ENCODE measurements around the gene DAD1. TPM values are rescaled to one million over a fixed set of nuclear protein-coding genes. Genes with fewer than 3 reads are reported as not detected.

The DAD1 gene
- polyA plus RNA-seq, 1 donor (not counting 4 experiments of a cell fraction or from before 2014, with no cell fraction given), result 351 TPM

DNA sequence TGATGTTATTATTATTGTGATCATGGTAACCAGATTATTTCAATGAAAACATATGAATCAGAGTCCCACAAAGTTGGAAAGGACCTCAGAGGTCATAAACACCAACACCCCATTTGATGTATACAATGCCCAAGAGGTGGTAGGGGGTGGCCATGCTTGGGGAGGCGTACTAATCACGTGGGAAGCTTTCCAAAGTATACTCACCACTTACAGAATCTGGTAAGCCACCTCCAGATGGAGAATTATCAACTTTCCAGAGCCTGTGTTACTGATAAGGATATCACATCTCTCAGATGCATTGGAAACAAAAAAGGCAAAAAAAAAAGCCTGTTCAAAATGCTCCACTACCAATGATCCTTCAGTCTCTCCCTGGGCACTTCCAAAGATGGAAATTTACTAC is 8.4 kb downstream of the DAD1 start:
- Histone ChIP-seq H3K9me1 (ENCODE audit: control insufficient read depth, extremely low read depth, insufficient read depth, low read length) (peaks cover 2% of the 10 kb centered on the region), H3K27ac (ENCODE audit: control insufficient read depth, insufficient read depth, low read length) (no peak overlapping the region), H3K4me2 (ENCODE audit: control insufficient read depth, extremely low read depth, insufficient read depth, low read depth, low read length) (no peak overlapping the region), H3K9ac (ENCODE audit: control insufficient read depth, extremely low read depth, insufficient read depth, low read length) (no peak overlapping the region), H3K36me3 (ENCODE audit: control insufficient read depth in 2 of 2, extremely low read depth in 1 of 2, insufficient read depth in 2 of 2, low read length in 2 of 2) (peaks cover 2 to 6% of the 10 kb centered on the region in 2 experiments), H4K20me1 (ENCODE audit: control insufficient read depth, extremely low read depth, insufficient read depth, low read length) (peaks cover 7% of the 10 kb centered on the region), H3K9me3 (ENCODE audit: control insufficient read depth, low read depth, low read length) (no peaks in the 10 kb centered on the region), H3K4me1 (ENCODE audit: control insufficient read depth, extremely low read depth, insufficient read depth, low read length) (no peaks in the 10 kb centered on the region), H3K27me3 (ENCODE audit: control insufficient read depth, extremely low read depth, insufficient read depth, low read length) (no peaks in the 10 kb centered on the region), H3K79me2 (ENCODE audit: control insufficient read depth, insufficient read depth, low read length) (peaks cover 67% of the 10 kb centered on the region), H2AFZ (ENCODE audit: control insufficient read depth, low read length) (no peak overlapping the region), H3K4me3 (ENCODE audit: control insufficient read depth in 2 of 3, extremely low read depth in 1 of 3, insufficient read depth in 2 of 3, low read depth in 1 of 3, low read length in 3 of 3) (no peak overlapping the region)
- FAIRE-seq (no peak), DNase-seq (ENCODE audit: low read depth, low spot score) (no peak)
- dilution Hi-C loops (cut with MboI; ENCODE audit: extremely low pct_ligation_motif_present, low sequenced_read_pairs), result no loop called here
- no peak for TF ChIP-seq EZH2 (IDR thresholded peaks at IDR 0.05; ENCODE audit: low read length)

DNA sequence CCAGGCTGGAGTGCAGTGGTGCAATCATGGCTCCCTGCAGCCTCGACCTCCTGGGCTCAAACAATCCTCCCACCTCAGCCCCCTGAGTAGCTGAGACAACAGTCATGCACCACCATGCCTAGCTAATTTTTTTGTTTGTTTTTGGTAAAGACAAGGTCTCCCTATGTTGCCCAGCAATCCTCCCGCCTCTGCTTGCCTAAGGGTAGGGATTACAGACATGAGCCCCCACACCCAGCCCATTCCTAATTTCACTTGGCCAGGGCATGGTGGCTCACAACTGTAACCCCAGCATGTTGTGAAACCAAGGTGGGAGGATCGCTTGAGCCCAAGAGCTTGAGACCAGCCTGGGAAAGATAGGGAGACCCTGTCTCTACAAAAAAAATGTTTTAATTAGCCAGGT is 9.1 kb downstream of the DAD1 start:
- FAIRE-seq, result no peak
- no peak overlapping the region for H3K9ac ChIP-seq (ENCODE audit: control insufficient read depth, extremely low read depth, insufficient read depth, low read length)

More for the DNA sequence above, 9.1 kb downstream of the DAD1 start:
- Histone ChIP-seq H3K79me2 (ENCODE audit: control insufficient read depth, insufficient read depth, low read length) (peaks cover 63% of the 10 kb centered on the region), H3K27me3 (ENCODE audit: control insufficient read depth, extremely low read depth, insufficient read depth, low read length) (no peaks in the 10 kb centered on the region), H3K4me2 (ENCODE audit: control insufficient read depth, extremely low read depth, insufficient read depth, low read depth, low read length) (no peak overlapping the region), H3K4me3 (ENCODE audit: control insufficient read depth in 2 of 3, extremely low read depth in 1 of 3, insufficient read depth in 2 of 3, low read depth in 1 of 3, low read length in 3 of 3) (no peak overlapping the region), H2AFZ (ENCODE audit: control insufficient read depth, low read length) (no peak overlapping the region), H3K36me3 (ENCODE audit: control insufficient read depth in 2 of 2, extremely low read depth in 1 of 2, insufficient read depth in 2 of 2, low read length in 2 of 2) (peaks cover 3 to 5% of the 10 kb centered on the region in 2 experiments), H3K9me3 (ENCODE audit: control insufficient read depth, low read depth, low read length) (no peaks in the 10 kb centered on the region), H3K27ac (ENCODE audit: control insufficient read depth, insufficient read depth, low read length) (no peak overlapping the region), H4K20me1 (ENCODE audit: control insufficient read depth, extremely low read depth, insufficient read depth, low read length) (peaks cover 7% of the 10 kb centered on the region), H3K9me1 (ENCODE audit: control insufficient read depth, extremely low read depth, insufficient read depth, low read length) (peaks cover 2% of the 10 kb centered on the region), H3K4me1 (ENCODE audit: control insufficient read depth, extremely low read depth, insufficient read depth, low read length) (no peaks in the 10 kb centered on the region)
- DNase-seq (ENCODE audit: low read depth, low spot score), result no peak
- dilution Hi-C loops (cut with MboI; ENCODE audit: extremely low pct_ligation_motif_present, low sequenced_read_pairs), result no loop called here
- TF ChIP-seq, protein P1, sequence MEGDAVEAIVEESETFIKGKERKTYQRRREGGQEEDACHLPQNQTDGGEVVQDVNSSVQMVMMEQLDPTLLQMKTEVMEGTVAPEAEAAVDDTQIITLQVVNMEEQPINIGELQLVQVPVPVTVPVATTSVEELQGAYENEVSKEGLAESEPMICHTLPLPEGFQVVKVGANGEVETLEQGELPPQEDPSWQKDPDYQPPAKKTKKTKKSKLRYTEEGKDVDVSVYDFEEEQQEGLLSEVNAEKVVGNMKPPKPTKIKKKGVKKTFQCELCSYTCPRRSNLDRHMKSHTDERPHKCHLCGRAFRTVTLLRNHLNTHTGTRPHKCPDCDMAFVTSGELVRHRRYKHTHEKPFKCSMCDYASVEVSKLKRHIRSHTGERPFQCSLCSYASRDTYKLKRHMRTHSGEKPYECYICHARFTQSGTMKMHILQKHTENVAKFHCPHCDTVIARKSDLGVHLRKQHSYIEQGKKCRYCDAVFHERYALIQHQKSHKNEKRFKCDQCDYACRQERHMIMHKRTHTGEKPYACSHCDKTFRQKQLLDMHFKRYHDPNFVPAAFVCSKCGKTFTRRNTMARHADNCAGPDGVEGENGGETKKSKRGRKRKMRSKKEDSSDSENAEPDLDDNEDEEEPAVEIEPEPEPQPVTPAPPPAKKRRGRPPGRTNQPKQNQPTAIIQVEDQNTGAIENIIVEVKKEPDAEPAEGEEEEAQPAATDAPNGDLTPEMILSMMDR (optimal IDR thresholded peaks at IDR 0.05 in 1 of 3, IDR thresholded peaks at IDR 0.05 in 1 of 3, conservative IDR thresholded peaks at IDR 0.05 in 1 of 3; ENCODE audit: extremely low read depth in 1 of 3, insufficient read depth in 2 of 3, low read length in 3 of 3), result no peak
- no peak for TF ChIP-seq EZH2 (IDR thresholded peaks at IDR 0.05; ENCODE audit: low read length)

All from keratinocyte (primary cell).